ENCODE results near the gene CLIC6.

Gene CLIC6

GRCh38 chr21:34690041-34690792, 21.4 kb downstream of the CLIC6 start:
- no peak overlapping the region for H3K4me3 ChIP-seq (ENCODE audit: severe bottlenecking)
- no peaks in the 10 kb centered on the region for H3K36me3 ChIP-seq (ENCODE audit: low read depth)
- H3K9me3 ChIP-seq (ENCODE audit: severe bottlenecking), result no peaks in the 10 kb centered on the region
- no peaks in the 10 kb centered on the region for H3K4me1 ChIP-seq (ENCODE audit: insufficient read depth, poor library complexity, severe bottlenecking)
- DNase-seq (ENCODE audit: low spot score) (no peak), ATAC-seq (ENCODE audit: low read depth) (no peak; the same call in 2 of the 3 replicates)
- no peak overlapping the region for H3K27ac ChIP-seq (ENCODE audit: poor library complexity, severe bottlenecking)
- no peaks in the 10 kb centered on the region for H3K27me3 ChIP-seq (ENCODE audit: insufficient read depth, poor library complexity, severe bottlenecking)
- TF ChIP-seq, protein P1, sequence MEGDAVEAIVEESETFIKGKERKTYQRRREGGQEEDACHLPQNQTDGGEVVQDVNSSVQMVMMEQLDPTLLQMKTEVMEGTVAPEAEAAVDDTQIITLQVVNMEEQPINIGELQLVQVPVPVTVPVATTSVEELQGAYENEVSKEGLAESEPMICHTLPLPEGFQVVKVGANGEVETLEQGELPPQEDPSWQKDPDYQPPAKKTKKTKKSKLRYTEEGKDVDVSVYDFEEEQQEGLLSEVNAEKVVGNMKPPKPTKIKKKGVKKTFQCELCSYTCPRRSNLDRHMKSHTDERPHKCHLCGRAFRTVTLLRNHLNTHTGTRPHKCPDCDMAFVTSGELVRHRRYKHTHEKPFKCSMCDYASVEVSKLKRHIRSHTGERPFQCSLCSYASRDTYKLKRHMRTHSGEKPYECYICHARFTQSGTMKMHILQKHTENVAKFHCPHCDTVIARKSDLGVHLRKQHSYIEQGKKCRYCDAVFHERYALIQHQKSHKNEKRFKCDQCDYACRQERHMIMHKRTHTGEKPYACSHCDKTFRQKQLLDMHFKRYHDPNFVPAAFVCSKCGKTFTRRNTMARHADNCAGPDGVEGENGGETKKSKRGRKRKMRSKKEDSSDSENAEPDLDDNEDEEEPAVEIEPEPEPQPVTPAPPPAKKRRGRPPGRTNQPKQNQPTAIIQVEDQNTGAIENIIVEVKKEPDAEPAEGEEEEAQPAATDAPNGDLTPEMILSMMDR (IDR thresholded peaks at IDR 0.05; ENCODE audit: poor library complexity, severe bottlenecking), result no peak

- ATAC-seq (ENCODE audit: low read depth) (no peak), DNase-seq (ENCODE audit: low spot score) (no peak)
- no peaks in the 10 kb centered on the region for H3K9me3 ChIP-seq (ENCODE audit: severe bottlenecking)
- no peaks in the 10 kb centered on the region for H3K27me3 ChIP-seq (ENCODE audit: insufficient read depth, poor library complexity, severe bottlenecking)
- H3K4me1 ChIP-seq (ENCODE audit: insufficient read depth, poor library complexity, severe bottlenecking), result no peaks in the 10 kb centered on the region
- TF ChIP-seq, protein P1 (IDR thresholded peaks at IDR 0.05; ENCODE audit: poor library complexity, severe bottlenecking), result no peak
- no peaks in the 10 kb centered on the region for H3K36me3 ChIP-seq (ENCODE audit: low read depth)
- H3K4me3 ChIP-seq (ENCODE audit: severe bottlenecking), result no peak overlapping the region
- no peak overlapping the region for H3K27ac ChIP-seq (ENCODE audit: poor library complexity, severe bottlenecking)
These were observed 22.0 kb downstream of the CLIC6 start for GRCh38 chr21:34690793-34691175.

DNA sequence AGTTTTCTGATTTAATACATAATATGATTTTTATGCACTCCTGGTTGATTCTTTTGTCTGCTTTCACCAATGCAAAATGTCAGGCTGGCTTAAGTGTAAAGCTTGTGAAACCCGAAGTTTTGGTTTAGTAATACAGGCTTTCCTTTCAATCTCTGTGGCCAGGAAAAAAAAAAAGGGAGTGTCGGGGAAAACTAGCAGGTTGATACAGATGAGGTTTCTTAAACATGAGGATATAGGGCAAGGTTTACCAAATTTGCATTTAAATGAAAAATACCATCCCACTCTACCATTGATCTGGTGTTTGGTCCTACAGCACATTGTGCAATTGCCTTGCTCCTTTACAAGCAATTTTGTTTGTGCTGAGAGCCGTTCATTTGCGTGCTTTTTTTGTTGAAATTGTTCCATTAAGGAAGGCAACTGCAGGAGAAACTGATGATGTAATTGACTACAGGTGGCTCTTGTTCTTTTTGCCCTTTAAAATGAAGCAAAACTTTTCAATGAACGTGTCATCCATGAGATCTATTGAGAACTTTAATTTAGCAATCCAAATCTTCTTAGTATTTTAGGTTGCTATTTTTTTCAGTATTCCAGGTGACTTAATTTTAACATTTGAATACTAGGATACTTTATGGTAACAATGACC, 22.7 kb downstream of the CLIC6 start:
- no peak overlapping the region for H3K27ac ChIP-seq (ENCODE audit: poor library complexity, severe bottlenecking)

DNA sequence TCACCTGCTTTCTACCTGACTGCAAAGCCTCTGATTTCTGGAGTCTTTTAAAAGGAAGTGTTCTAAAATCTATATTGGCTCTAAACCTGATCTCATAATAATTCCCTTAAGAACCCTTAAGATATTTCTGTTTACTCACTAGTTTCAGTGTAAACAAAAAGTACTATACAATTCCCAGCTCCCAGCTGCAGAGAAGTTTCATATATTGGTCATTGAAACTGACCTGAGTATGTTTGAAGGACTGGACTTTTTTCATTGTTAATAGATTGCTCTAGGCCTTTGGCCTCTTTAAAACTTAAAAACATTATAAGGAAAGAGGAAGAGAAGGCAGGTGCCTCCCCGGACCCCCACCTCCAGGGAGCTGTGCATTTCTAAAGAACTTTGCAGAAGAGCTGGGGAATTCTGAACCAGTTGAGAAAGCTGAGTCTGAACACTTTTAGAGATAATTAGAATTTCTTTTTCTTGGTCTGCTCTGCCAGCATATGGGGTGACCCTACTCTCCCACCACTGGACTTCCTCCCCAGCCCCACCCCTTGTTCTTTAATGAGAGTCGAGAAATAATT, 23.7 kb downstream of the CLIC6 start:
- H3K9me3 ChIP-seq (ENCODE audit: severe bottlenecking), result no peaks in the 10 kb centered on the region
- no peak overlapping the region for H3K4me3 ChIP-seq (ENCODE audit: severe bottlenecking)
- ATAC-seq (ENCODE audit: low read depth) (no peak), DNase-seq (ENCODE audit: low spot score) (no peak)
- no peaks in the 10 kb centered on the region for H3K4me1 ChIP-seq (ENCODE audit: insufficient read depth, poor library complexity, severe bottlenecking)
- no peak overlapping the region for H3K27ac ChIP-seq (ENCODE audit: poor library complexity, severe bottlenecking)
- H3K36me3 ChIP-seq (ENCODE audit: low read depth), result no peaks in the 10 kb centered on the region
- TF ChIP-seq, protein P1 (IDR thresholded peaks at IDR 0.05; ENCODE audit: poor library complexity, severe bottlenecking), result no peak
- no peaks in the 10 kb centered on the region for H3K27me3 ChIP-seq (ENCODE audit: insufficient read depth, poor library complexity, severe bottlenecking)

More for the DNA sequence above, 22.7 kb downstream of the CLIC6 start:
- TF ChIP-seq, protein P1 (IDR thresholded peaks at IDR 0.05; ENCODE audit: poor library complexity, severe bottlenecking), result no peak
- Histone ChIP-seq H3K9me3 (ENCODE audit: severe bottlenecking) (no peaks in the 10 kb centered on the region), H3K4me1 (ENCODE audit: insufficient read depth, poor library complexity, severe bottlenecking) (no peaks in the 10 kb centered on the region), H3K4me3 (ENCODE audit: severe bottlenecking) (no peak overlapping the region), H3K27me3 (ENCODE audit: insufficient read depth, poor library complexity, severe bottlenecking) (no peaks in the 10 kb centered on the region), H3K36me3 (ENCODE audit: low read depth) (no peaks in the 10 kb centered on the region)
- no peak for DNase-seq (ENCODE audit: low spot score)
- no peak for ATAC-seq (ENCODE audit: low read depth)

Data from RWPE2 (cell line).